ENCODE results near the gene CAT.

CAT gene

DNA sequence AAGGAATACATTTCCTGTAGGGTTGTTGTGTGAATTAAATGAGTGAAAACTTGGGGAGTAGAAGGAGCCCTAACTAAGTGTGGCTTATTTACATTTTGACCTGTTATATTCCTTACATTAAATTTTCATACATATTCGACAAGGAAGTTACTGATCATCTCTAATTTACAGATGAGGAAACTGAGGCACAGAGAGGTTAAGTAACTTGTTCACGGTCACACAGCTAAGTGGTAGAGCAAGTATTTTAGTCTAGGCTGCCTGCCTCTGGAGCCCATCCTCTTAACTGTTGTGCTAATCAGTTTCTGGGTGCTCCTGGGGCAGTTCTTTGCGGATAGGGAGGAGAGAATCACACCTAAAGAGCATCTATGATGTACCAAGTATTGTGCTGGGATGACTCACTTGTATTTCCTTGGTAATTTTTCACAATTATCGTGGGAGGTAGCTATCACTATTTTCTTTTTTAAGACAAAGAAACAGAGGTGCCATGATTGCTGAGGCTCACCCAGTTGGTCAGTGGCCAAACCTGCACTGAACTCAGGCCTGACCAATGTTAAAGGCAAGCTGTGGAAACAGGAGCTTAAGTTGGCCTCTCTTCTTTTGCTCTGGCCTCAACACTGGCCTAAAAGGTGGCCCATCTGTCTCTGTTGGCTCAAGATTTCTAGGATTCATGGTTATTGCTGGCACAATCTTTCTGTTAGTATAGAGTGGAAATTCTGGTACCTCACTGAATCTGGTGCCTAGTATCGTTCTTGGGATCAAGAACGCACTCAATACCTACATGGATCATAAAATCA, 77.7 kb downstream of the CAT start:
- Histone ChIP-seq H3K4me3 (ENCODE audit: low read length, poor library complexity, severe bottlenecking) (no peak overlapping the region), H3K4me1 (ENCODE audit: insufficient read depth, low read length, poor library complexity, severe bottlenecking) (no peaks in the 10 kb centered on the region), H3K79me2 (ENCODE audit: insufficient read depth, low read length) (no peaks in the 10 kb centered on the region), H3K9me2 (replicated peaks; ENCODE audit: low read depth, low read length) (no peaks in the 10 kb centered on the region), H3K4me2 (ENCODE audit: low read depth, low read length, poor library complexity, severe bottlenecking) (no peak overlapping the region), H3K27me3 (ENCODE audit: insufficient read depth, low read length, poor library complexity, severe bottlenecking) (no peaks in the 10 kb centered on the region), H3F3A (ENCODE audit: low read depth) (no peaks in the 10 kb centered on the region), H2AFZ (ENCODE audit: low read length) (no peak overlapping the region), H3K9ac (ENCODE audit: low read depth, low read length, poor library complexity, severe bottlenecking) (no peak overlapping the region), H3K36me3 (ENCODE audit: insufficient read depth, low read length) (no peaks in the 10 kb centered on the region), H4K20me1 (ENCODE audit: insufficient read depth, low read length, poor library complexity, severe bottlenecking) (no peaks in the 10 kb centered on the region), H3K9me3 (ENCODE audit: insufficient read depth, low read depth, low read length) (no peaks in the 10 kb centered on the region)
- TF ChIP-seq, protein P1, sequence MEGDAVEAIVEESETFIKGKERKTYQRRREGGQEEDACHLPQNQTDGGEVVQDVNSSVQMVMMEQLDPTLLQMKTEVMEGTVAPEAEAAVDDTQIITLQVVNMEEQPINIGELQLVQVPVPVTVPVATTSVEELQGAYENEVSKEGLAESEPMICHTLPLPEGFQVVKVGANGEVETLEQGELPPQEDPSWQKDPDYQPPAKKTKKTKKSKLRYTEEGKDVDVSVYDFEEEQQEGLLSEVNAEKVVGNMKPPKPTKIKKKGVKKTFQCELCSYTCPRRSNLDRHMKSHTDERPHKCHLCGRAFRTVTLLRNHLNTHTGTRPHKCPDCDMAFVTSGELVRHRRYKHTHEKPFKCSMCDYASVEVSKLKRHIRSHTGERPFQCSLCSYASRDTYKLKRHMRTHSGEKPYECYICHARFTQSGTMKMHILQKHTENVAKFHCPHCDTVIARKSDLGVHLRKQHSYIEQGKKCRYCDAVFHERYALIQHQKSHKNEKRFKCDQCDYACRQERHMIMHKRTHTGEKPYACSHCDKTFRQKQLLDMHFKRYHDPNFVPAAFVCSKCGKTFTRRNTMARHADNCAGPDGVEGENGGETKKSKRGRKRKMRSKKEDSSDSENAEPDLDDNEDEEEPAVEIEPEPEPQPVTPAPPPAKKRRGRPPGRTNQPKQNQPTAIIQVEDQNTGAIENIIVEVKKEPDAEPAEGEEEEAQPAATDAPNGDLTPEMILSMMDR (conservative IDR thresholded peaks at IDR 0.05; ENCODE audit: low read length), result no peak
- no peak for TF ChIP-seq EZH2phosphoT487 (IDR thresholded peaks at IDR 0.05; ENCODE audit: borderline replicate concordance)

DNA sequence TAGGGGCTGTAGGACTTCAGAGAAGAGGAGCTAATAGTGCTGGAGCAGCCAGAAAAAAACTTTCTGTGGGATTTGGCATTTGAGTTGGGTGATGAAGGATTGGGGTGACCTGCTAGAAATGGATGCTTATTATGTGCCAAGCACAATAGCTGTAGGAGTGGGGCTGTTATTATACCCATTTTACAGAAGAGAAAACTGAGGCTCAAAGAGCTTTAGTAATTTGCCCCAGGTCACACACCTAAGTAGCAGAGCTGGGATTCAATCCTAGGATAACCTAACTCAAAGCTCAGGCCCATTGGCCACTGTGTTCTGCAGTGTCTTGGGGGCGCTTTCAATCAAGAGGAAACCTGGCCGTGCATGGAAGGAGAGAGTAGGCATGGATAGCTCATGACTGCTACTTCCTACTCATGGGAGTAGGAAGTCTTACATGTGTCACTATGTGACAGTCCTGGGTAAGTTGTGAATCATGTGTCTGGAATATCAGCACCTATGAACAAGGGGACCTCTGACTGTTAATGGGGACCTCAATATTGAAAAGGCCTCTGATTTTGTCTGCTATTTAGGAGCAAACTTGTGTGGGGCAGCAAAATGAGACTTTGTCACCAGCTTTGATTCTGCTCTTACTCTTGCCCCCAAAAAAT, 81.0 kb downstream of the CAT start:
- TF ChIP-seq EZH2phosphoT487 (IDR thresholded peaks at IDR 0.05; ENCODE audit: borderline replicate concordance), result no peak
- TF ChIP-seq, protein P1 (conservative IDR thresholded peaks at IDR 0.05; ENCODE audit: low read length), result no peak
- H3K27me3 ChIP-seq (ENCODE audit: insufficient read depth, low read length, poor library complexity, severe bottlenecking), result no peaks in the 10 kb centered on the region
- H4K20me1 ChIP-seq (ENCODE audit: insufficient read depth, low read length, poor library complexity, severe bottlenecking), result no peaks in the 10 kb centered on the region
- no peak overlapping the region for H3K4me2 ChIP-seq (ENCODE audit: low read depth, low read length, poor library complexity, severe bottlenecking)
- H3K9me2 ChIP-seq (replicated peaks; ENCODE audit: low read depth, low read length), result no peaks in the 10 kb centered on the region
- H3K4me1 ChIP-seq (ENCODE audit: insufficient read depth, low read length, poor library complexity, severe bottlenecking), result no peaks in the 10 kb centered on the region
- no peaks in the 10 kb centered on the region for H3K9me3 ChIP-seq (ENCODE audit: insufficient read depth, low read depth, low read length)
- no peaks in the 10 kb centered on the region for H3F3A ChIP-seq (ENCODE audit: low read depth)
- H3K36me3 ChIP-seq (ENCODE audit: insufficient read depth, low read length), result no peaks in the 10 kb centered on the region
- H3K9ac ChIP-seq (ENCODE audit: low read depth, low read length, poor library complexity, severe bottlenecking), result no peak overlapping the region
- no peaks in the 10 kb centered on the region for H3K79me2 ChIP-seq (ENCODE audit: insufficient read depth, low read length)
- no peak overlapping the region for H3K4me3 ChIP-seq (ENCODE audit: low read length, poor library complexity, severe bottlenecking)
- no peak overlapping the region for H2AFZ ChIP-seq (ENCODE audit: low read length)

DNA sequence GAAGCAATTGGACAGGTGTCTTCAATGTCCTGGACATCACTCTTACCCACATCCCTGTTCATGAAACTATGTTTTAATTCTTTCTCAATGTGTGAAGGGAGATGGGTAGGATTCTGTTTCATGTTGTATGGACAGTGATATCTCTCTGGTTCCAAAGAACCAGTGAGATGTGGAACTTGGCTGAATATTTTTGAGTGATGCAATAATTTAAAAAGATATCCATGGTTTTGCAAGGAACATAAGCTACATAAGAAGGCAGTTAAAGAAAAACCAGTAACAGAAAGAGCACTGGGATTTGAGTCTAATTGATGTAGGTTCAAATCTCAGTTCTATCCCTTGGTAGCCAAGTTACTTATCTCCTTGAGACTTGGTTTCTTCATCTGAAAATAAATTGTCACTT, 82.5 kb downstream of the CAT start:
- Histone ChIP-seq H2AFZ (ENCODE audit: low read length) (no peak overlapping the region), H3K27me3 (ENCODE audit: insufficient read depth, low read length, poor library complexity, severe bottlenecking) (no peaks in the 10 kb centered on the region), H3K79me2 (ENCODE audit: insufficient read depth, low read length) (no peaks in the 10 kb centered on the region), H3K4me1 (ENCODE audit: insufficient read depth, low read length, poor library complexity, severe bottlenecking) (no peaks in the 10 kb centered on the region), H3K9ac (ENCODE audit: low read depth, low read length, poor library complexity, severe bottlenecking) (no peak overlapping the region), H3K4me2 (ENCODE audit: low read depth, low read length, poor library complexity, severe bottlenecking) (no peak overlapping the region), H3K36me3 (ENCODE audit: insufficient read depth, low read length) (no peaks in the 10 kb centered on the region), H3K9me2 (replicated peaks; ENCODE audit: low read depth, low read length) (no peaks in the 10 kb centered on the region), H3K9me3 (ENCODE audit: insufficient read depth, low read depth, low read length) (no peaks in the 10 kb centered on the region), H3F3A (ENCODE audit: low read depth) (no peaks in the 10 kb centered on the region), H3K4me3 (ENCODE audit: low read length, poor library complexity, severe bottlenecking) (no peak overlapping the region), H4K20me1 (ENCODE audit: insufficient read depth, low read length, poor library complexity, severe bottlenecking) (no peaks in the 10 kb centered on the region)
- TF ChIP-seq, protein P1 (conservative IDR thresholded peaks at IDR 0.05; ENCODE audit: low read length), result no peak
- TF ChIP-seq EZH2phosphoT487 (IDR thresholded peaks at IDR 0.05; ENCODE audit: borderline replicate concordance), result no peak
